K562 (cell line): ENCODE results near the gene PLEKHG5. TPM values are rescaled to one million over a fixed set of nuclear protein-coding genes. Genes with fewer than 3 reads are reported as not detected.
"Not testable (repeated sequence)": the region's sequence is repeated elsewhere in the genome, so short reads cannot be mapped to it uniquely, and the experiment has no call there.

ENCODE experiments used
- CBFA2T2 ChIP-seq: fragments of 450-650 bp; conservative IDR thresholded peaks from 2 replicates; pipeline ENCODE4 v1.6.1; 2017; ENCODE audit warnings: mild to moderate bottlenecking
- CC2D1A ChIP-seq: fragments of 450-650 bp; IDR thresholded peaks from 2 replicates; pipeline ENCODE4 v1.6.1; 2017; ENCODE audit warnings: mild to moderate bottlenecking
- HDAC2 ChIP-seq: fragments of 450-650 bp; IDR thresholded peaks from 2 replicates; pipeline ENCODE4 v1.6.1; 2016; ENCODE audit warnings: mild to moderate bottlenecking
- JUND ChIP-seq, 2 experiments: IDR thresholded peaks; 2 replicates in 1 of 2; 3 replicates in 1 of 2; pipeline ENCODE4 v1.6.1; 2011; ENCODE audit warnings: borderline replicate concordance in 2 of 2, low read depth in 2 of 2, low read length in 2 of 2, improper control_type of control experiment in 1 of 2, missing biosample characterization in 1 of 2, missing genetic modification characterization in 1 of 2, missing genetic modification reagents in 1 of 2
- MAZ ChIP-seq, 2 experiments: fragments of 450-650 bp in 1 of 2; sonication (generic) in 1 of 2; formaldehyde crosslinking; IDR thresholded peaks in 1 of 2; conservative IDR thresholded peaks in 1 of 2; 2 replicates each; pipeline versions ENCODE4 v1.4.0 to v1.5.0; 2020; ENCODE audit warnings: mild to moderate bottlenecking in 1 of 2, missing genetic modification reagents in 1 of 2
- MTA1 ChIP-seq: fragments of 450-650 bp; IDR thresholded peaks from 2 replicates; pipeline ENCODE4 v1.6.1; 2017; ENCODE audit warnings: borderline replicate concordance
- NCOA1 ChIP-seq: fragments of 450-650 bp; IDR thresholded peaks from 2 replicates; pipeline ENCODE4 v1.6.1; 2016; ENCODE audit warnings: low read depth
- NFE2 ChIP-seq: IDR thresholded peaks from 2 replicates; pipeline ENCODE4 v1.6.1; 2014; ENCODE audit warnings: antibody characterized with exemption, low read depth
- NFIC ChIP-seq: fragments of 450-650 bp; IDR thresholded peaks from 2 replicates; pipeline ENCODE4 v1.6.1; 2017; ENCODE audit warnings: mild to moderate bottlenecking, inconsistent platforms
- SMARCA4 ChIP-seq: fragments of 450-650 bp; IDR thresholded peaks from 2 replicates; pipeline ENCODE4 v1.6.1; 2016
- SMARCC2 ChIP-seq: fragments of 450-650 bp; IDR thresholded peaks from 2 replicates; pipeline ENCODE4 v1.6.1; 2017; ENCODE audit warnings: antibody characterized with exemption, moderate library complexity, mild to moderate bottlenecking, low read depth
- STAT5A ChIP-seq: IDR thresholded peaks from 2 replicates; pipeline ENCODE4 v1.6.1; 2012; ENCODE audit warnings: low read length, inconsistent platforms, borderline replicate concordance
- TOE1 ChIP-seq, 2 experiments: fragments of 450-650 bp in 1 of 2; sonication (generic) in 1 of 2; formaldehyde crosslinking in 1 of 2; IDR thresholded peaks; 2 replicates each; pipeline versions ENCODE4 v1.7.1 to v1.8.0; 2016 to 2022; ENCODE audit warnings: borderline replicate concordance in 2 of 2, mild to moderate bottlenecking in 2 of 2, antibody characterized with exemption in 1 of 2, inconsistent platforms in 1 of 2, low read depth in 1 of 2, missing genetic modification reagents in 1 of 2, moderate library complexity in 1 of 2
- polyA plus RNA-seq, 8 experiments: library from polyadenylated mRNA; depleted of rRNA in 4 of 8; stranded (reverse) in 5 of 8; unstranded in 3 of 8; fragments of >200 nt; fragmentation: Nextera tagmentation in 2 of 8; fragmentation: Illumina TruSeq in 1 of 8; extraction: Ambion mirVana in 2 of 8; extraction: Trizol in 1 of 8; gene quantifications; 2 replicates each; pipeline versions ENCODE4 v1.2.1 to v1.2.3, GENCODE V29; 2011 to 2014; ENCODE audit warnings: inconsistent platforms in 1 of 8, missing spikeins in 1 of 8
- total RNA-seq, 7 experiments: library from RNA; depleted of rRNA in 6 of 7; stranded (reverse); fragments of >200 nt in 6 of 7; fragmentation: Illumina TruSeq in 2 of 7; extraction: Trizol in 2 of 7; gene quantifications; 2 replicates each; pipeline versions ENCODE4 v1.2.1 to v1.2.3, GENCODE V29; 2011 to 2021; ENCODE audit warnings: low replicate concordance in 1 of 7
- TF ChIP-seq, protein P1 (sequence below), 2 experiments: fragments of 450-650 bp in 1 of 2; sonication (generic) in 1 of 2; formaldehyde crosslinking in 1 of 2; IDR thresholded peaks in 1 of 2; conservative IDR thresholded peaks in 1 of 2; 2 replicates each; pipeline versions ENCODE4 v1.6.1 to v1.8.1; 2016 to 2023; ENCODE audit warnings: mild to moderate bottlenecking in 2 of 2, moderate library complexity in 2 of 2, inconsistent platforms in 1 of 2, missing genetic modification reagents in 1 of 2
- TF ChIP-seq, protein P2 (sequence below): sonication (generic); formaldehyde crosslinking; IDR thresholded peaks from 2 replicates; pipeline ENCODE4 v1.8.0; 2022; ENCODE audit warnings: missing genetic modification reagents, mild to moderate bottlenecking, moderate library complexity, borderline replicate concordance
- TF ChIP-seq, protein P3 (sequence below): sonication (generic); formaldehyde crosslinking; IDR thresholded peaks from 2 replicates; pipeline ENCODE4 v1.8.1; 2023; ENCODE audit warnings: missing genetic modification reagents, mild to moderate bottlenecking, borderline replicate concordance
- TF ChIP-seq, protein P4 (sequence below): fragments of 450-650 bp; IDR thresholded peaks from 2 replicates; pipeline ENCODE4 v1.6.1; 2016; ENCODE audit warnings: antibody characterized with exemption

PLEKHG5 gene
- total and polyA plus RNA-seq, 9 of the 15 experiments (the other 6 are each of a cell fraction or from before 2014, with no cell fraction given), result 0.04 to 0.29 (median 0.09) TPM; not detected in 3

DNA sequence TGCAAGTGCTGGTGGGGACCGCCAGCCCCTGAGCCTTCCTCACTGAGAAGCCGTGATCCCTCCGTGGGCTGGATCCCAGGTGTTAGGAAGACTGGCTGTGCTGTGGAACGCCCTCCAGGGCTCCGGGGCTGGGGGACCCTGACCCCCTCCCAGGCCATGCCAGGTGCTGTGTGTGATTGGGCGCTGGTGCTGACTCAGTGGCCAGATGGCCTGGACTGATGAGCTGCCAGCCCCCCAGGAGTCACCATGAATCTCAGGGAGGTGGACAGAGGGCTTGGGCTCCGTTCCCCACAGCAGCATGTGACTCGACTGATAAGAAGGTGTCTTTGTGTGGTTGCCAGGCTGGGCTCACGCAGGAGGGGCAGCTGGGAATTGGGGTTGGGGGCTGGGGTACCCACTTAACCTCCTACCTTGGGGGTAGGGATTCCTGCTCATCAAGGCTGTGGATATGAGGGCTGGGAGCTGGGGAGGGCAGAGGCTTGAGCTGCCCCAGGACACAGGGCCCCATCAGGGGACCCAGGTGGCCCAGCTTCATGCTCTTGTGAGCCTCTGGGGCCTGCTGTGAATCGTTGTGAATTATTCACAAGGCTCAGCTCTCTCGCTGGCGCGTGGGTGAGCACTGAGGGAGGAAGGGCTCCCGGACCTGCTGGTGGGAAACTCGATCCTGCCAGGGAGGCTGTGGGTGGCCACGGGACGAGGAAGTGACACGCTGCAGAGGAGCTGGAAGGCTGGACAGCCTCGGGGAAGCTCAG, 61.6 kb downstream of the PLEKHG5 start (continued):
- TF ChIP-seq, protein P1, sequence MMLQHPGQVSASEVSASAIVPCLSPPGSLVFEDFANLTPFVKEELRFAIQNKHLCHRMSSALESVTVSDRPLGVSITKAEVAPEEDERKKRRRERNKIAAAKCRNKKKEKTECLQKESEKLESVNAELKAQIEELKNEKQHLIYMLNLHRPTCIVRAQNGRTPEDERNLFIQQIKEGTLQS (IDR thresholded peaks at IDR 0.05), result peak; percentile 83
- TF ChIP-seq, protein P1 (CRISPR knock-in tag; conservative IDR thresholded peaks at IDR 0.05), result not testable (repeated sequence)
- TF ChIP-seq CBFA2T2, result peak; percentile 97
- peak; percentile 64 to 77; a peak in 3 of 4 replicates for TF ChIP-seq MAZ (CRISPR knock-in tag; conservative IDR thresholded peaks at IDR 0.05 in 1 of 2, IDR thresholded peaks at IDR 0.05 in 1 of 2)
- peak; percentile 64; the same call in 1 of the 2 replicates for TF ChIP-seq HDAC2
- peak; percentile 71 for TF ChIP-seq JUND (IDR thresholded peaks at IDR 0.05; ENCODE audit: borderline replicate concordance, low read depth, low read length)
- TF ChIP-seq JUND (tag; IDR thresholded peaks at IDR 0.05; ENCODE audit: borderline replicate concordance, low read depth, low read length); TOE1 (IDR thresholded peaks at IDR 0.05; ENCODE audit: borderline replicate concordance): not testable (repeated sequence)
- TF ChIP-seq MTA1, result 0 out of 2 replicates have a peak, but pooled peaks have one; percentile 15
- peak; percentile 90 for TF ChIP-seq NFIC
- TF ChIP-seq NFE2, result peak; percentile 65
- TF ChIP-seq, protein P2, sequence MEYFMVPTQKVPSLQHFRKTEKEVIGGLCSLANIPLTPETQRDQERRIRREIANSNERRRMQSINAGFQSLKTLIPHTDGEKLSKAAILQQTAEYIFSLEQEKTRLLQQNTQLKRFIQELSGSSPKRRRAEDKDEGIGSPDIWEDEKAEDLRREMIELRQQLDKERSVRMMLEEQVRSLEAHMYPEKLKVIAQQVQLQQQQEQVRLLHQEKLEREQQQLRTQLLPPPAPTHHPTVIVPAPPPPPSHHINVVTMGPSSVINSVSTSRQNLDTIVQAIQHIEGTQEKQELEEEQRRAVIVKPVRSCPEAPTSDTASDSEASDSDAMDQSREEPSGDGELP (CRISPR knock-in tag), result peak; percentile 77; the same call in 1 of the 2 replicates
- 0 out of 2 replicates have a peak, but pooled peaks have one; percentile 36 for TF ChIP-seq TOE1 (CRISPR knock-in tag; IDR thresholded peaks at IDR 0.05; ENCODE audit: borderline replicate concordance, low read depth)
- TF ChIP-seq CC2D1A, result peak; percentile 65; the same call in 1 of the 2 replicates
- TF ChIP-seq, protein P3, sequence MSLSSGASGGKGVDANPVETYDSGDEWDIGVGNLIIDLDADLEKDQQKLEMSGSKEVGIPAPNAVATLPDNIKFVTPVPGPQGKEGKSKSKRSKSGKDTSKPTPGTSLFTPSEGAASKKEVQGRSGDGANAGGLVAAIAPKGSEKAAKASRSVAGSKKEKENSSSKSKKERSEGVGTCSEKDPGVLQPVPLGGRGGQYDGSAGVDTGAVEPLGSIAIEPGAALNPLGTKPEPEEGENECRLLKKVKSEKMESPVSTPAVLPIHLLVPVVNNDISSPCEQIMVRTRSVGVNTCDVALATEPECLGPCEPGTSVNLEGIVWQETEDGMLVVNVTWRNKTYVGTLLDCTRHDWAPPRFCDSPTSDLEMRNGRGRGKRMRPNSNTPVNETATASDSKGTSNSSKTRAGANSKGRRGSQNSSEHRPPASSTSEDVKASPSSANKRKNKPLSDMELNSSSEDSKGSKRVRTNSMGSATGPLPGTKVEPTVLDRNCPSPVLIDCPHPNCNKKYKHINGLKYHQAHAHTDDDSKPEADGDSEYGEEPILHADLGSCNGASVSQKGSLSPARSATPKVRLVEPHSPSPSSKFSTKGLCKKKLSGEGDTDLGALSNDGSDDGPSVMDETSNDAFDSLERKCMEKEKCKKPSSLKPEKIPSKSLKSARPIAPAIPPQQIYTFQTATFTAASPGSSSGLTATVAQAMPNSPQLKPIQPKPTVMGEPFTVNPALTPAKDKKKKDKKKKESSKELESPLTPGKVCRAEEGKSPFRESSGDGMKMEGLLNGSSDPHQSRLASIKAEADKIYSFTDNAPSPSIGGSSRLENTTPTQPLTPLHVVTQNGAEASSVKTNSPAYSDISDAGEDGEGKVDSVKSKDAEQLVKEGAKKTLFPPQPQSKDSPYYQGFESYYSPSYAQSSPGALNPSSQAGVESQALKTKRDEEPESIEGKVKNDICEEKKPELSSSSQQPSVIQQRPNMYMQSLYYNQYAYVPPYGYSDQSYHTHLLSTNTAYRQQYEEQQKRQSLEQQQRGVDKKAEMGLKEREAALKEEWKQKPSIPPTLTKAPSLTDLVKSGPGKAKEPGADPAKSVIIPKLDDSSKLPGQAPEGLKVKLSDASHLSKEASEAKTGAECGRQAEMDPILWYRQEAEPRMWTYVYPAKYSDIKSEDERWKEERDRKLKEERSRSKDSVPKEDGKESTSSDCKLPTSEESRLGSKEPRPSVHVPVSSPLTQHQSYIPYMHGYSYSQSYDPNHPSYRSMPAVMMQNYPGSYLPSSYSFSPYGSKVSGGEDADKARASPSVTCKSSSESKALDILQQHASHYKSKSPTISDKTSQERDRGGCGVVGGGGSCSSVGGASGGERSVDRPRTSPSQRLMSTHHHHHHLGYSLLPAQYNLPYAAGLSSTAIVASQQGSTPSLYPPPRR (CRISPR knock-in tag), result peak; percentile 83; the same call in 1 of the 2 replicates
- peak; percentile 35; the same call in 1 of the 2 replicates for TF ChIP-seq NCOA1
- TF ChIP-seq STAT5A, result peak; percentile 65
- peak; percentile 64; the same call in 1 of the 2 replicates for TF ChIP-seq SMARCC2
- peak; percentile 87 for TF ChIP-seq SMARCA4
- TF ChIP-seq, protein P4, sequence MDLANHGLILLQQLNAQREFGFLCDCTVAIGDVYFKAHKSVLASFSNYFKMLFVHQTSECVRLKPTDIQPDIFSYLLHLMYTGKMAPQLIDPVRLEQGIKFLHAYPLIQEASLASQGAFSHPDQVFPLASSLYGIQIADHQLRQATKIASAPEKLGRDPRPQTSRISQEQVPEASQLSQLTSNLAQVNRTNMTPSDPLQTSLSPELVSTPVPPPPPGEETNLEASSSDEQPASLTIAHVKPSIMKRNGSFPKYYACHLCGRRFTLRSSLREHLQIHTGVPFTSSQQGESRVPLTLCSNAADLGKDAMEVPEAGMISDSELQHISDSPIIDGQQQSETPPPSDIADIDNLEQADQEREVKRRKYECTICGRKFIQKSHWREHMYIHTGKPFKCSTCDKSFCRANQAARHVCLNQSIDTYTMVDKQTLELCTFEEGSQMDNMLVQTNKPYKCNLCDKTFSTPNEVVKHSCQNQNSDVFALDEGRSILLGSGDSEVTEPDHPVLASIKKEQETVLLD, result peak; percentile 42; the same call in 1 of the 2 replicates
